LoVo (cell line): Measurements from ENCODE around the gene FAM217A.

Experiments used
- DNase-seq: peaks from one replicate; pipeline ENCODE4 v3.0.0-alpha.2; 2016; ENCODE audit warnings: low spot score

Gene FAM217A

GRCh38 chr6:4084444-4085331 is 5.8 kb upstream of the FAM217A start:
- DNase-seq = no peak

GRCh38 chr6:4074478-4075235 is 4.3 kb downstream of the FAM217A start:
- DNase-seq = no peak

DNA sequence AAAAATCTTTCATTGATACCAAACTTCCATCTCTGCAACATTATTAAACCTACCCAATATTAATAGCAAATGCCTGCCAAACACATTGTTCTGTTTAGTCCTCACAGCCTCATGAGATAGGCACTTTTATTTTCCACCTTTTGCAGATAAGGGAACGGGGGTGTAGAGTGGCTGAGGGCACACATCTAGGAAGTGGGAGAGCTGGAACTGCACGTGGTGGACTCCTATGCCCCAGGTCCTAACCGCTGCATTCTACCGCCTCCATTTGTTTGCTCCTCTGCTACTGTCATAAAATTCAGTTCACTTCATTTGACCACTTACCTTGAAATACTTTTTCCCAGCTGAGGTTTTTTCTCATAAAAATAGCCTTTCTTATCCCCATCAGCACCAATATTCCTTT is 7.6 kb downstream of the FAM217A start:
- no peak for DNase-seq

GRCh38 chr6:4069199-4069598 is 9.7 kb downstream of the FAM217A start:
- DNase-seq = no peak

DNA sequence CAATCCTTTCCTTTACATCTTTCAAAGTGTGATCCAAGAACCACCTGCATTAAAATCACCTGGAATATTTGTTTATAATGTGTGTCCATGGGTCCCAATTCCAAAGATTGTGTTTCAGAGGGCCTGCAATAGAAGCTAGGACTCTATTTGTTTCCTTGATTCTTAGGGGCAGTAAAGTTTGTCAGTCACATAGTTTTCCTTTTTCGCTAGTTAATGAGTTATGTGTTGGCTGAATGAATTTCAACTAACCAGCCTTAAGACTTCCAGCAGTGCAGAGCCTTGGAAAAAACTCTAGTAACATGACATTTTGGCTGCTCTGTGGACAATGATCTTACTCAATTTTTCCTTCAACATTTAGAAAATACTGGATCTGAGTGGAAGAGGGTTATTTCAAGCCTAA is 11.3 kb downstream of the FAM217A start:
- DNase-seq = no peak

DNA sequence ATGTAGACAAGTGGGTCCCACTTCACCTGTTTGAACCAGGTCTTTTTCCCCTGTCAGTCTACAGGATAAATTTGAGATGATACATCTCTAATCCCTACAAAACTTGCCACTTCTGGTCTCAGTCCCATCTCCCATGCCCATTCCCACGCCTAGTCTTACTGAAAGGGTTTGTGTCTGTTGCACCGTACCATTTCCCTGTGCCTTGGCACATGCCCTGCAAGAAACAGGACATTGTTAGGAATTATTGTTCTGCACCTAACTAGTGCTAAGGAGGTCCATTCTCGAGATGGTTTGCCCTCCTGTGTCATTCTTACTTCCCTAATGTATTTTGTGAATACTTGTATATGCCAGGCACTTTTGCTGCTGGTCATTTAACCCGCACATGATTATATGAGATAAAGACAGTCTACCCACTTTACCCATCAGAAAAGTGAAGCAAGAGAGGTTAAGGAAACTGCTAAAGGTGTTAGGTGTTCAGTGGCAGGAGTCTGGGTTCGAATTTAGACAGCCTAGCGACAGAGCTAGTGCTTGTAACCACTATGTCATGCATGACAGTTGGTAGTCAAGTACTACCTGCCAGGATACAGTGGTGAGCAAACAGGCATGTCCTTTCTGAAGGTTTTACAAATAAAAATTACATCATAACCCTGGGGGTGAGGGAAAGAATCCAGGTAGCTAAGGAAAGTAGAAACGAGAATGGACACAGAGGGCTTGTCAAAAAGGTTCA is 12.7 kb downstream of the FAM217A start:
- DNase-seq = no peak

DNA sequence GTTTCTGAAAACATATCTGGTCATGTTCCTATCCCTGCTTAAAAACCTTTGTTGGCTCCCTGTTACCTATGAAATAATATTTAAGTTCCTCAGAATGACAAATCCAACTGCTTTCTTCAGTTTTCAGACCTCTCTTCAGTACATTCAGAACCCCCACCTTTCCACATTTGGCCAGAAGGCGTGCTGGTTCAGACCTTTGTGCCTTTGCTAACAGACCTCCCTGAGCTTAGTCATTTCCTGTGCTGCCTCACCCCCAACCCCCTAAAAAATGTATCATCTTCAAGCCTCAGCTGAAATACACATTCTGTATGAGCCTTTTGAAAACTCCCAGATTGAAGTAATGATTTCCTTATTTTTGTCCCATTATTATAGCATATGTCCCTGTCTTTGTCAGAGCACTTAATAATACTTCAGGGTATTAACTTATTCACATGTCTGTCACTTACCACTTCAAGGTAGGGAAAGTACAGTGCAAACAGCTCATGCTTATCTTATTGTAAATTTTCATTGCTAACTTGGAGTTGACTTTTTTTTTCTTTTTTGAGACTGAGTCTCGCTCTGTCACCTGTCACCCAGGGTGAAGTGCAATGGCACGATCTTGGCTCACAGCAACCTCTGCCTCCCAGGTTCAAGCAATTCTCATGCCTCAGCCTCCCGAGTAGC is 19.7 kb downstream of the FAM217A start:
- no peak for DNase-seq

GRCh38 chr6:4057036-4057435 is 21.9 kb downstream of the FAM217A start:
- DNase-seq = no peak

DNA sequence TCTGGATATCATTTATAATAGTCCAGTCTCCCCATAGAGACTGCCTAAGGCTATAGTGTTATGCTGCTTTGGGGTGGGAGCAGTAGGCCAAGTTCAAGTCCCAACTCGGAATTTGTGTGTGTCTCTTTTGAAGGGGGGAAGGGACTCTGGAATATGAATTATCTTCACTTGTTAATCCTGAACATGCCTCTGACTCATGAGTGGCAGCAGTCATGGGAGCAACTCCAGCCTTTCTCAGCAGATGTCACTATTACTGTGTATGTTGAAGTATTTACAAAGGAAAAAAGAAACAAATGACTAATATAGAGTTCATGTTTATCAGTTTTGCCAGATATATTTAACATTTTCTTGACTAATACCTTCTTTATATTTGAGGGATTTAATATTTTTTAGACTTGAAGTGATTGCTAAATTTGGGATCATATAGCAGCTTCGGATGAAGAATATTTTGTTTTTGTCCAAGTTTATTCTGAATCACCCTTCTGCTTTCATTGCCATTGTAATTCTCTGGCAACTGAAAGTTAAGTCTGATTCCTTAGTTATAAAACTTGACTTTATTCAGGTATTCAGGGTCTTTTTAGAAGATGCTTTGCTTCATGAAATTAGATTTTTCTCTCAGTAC is 23.4 kb downstream of the FAM217A start:
- DNase-seq = no peak

DNA sequence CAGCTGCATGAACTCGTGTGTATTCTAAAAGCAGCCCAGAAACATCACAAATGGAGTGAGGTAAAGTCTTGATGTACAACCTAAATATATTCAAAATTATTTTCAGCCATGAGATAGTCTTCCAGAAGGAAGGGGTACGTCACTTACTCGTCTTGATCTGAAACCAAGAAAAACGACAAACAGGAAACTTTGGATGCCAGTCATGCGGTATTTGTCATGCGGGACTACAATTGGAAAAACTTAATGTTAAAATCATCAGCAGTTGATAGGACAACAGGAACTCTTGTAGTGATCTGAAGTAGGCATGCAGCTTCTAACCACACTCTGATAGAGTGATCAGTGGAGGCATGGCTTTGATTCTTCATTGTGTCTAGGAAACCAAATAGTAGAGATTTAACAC is 29.7 kb downstream of the FAM217A start:
- no peak for DNase-seq

- DNase-seq = no peak
These were observed 37.5 kb downstream of the FAM217A start for GRCh38 chr6:4041480-4041879.

GRCh38 chr6:4039348-4039747 is 39.6 kb downstream of the FAM217A start:
- DNase-seq = no peak

DNA sequence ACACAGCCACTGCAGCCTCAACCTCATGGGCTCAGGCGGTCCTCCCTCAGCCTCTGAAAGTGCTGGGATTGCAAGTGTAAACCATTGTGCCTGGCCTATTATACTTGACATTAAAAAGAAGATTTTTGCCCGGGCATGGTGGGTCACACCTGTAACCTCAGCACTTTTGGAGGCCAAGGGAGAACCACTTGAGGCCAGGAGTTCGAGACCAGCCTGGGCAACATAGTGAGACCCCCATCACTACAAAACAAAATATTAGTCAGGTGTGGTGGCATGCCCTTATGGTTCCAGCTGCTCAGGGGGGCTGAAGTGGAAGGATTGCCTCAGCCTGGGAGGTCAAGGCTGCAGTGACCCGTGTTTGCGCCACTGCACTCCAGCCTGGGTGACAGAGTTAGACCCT is 42.4 kb downstream of the FAM217A start:
- DNase-seq = no peak

- DNase-seq = no peak
These were observed 46.5 kb downstream of the FAM217A start for GRCh38 chr6:4032475-4032874.

GRCh38 chr6:4031442-4031841 is 47.5 kb downstream of the FAM217A start:
- DNase-seq = no peak

DNA sequence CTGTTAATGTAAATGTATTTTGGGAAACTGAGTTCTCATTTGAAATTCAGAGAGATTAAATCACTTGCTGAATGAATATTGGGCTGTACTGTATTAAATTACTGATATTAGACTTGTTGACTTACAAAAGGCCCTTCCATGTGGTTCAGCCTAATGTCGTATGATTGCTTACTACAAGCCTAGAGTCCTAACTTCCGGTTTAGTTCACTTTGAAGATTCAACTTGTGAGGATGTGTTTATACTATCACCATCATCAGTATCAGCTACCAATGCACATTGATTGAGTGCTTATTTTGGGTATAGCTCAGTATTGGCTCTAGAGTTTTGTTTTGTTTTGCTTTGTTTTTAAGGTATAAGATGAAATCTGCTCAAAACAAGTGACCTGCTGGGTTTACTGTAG is 48.3 kb downstream of the FAM217A start:
- no peak for DNase-seq

GRCh38 chr6:4029687-4030086 is 49.2 kb downstream of the FAM217A start:
- no peak for DNase-seq

DNA sequence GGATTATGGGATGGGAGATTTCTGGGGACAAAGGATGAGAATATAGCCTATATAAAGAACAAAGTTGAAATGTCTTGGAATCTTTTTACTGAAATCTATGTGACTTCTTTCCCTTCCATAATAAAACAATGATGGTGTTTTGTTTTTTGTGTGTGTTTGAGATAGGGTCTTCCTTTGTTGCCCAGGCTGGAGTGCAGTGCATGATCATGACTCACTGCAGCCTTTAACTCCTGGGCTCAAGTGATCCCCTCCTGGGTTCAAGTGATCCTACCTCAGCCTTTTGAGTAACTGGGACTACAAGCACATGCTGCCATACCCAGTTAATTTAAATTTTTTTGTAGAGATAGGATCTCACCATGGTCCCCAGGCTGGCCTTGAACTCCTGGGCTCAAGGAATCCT is 50.9 kb downstream of the FAM217A start:
- DNase-seq = no peak

GRCh38 chr6:4025681-4026080 is 53.3 kb downstream of the FAM217A start:
- no peak for DNase-seq

DNA sequence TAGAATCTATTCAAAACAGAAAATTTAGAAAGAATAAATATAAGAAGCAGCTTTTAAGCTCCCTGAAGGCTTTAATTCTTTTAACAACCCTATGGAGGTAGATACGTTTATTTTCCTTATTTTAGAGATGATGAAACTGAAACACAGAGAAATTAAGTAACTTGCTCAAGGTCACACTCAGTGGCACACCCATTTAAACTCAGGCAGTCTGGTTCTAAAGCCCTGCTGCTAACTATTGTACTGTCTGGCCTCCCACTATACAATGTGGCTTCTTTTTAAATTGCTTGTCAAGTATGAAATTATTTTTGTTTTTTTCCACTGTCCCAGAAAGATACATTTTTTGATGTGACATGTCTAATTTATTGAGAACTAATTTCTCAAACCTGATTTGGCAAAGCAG is 55.7 kb downstream of the FAM217A start:
- no peak for DNase-seq

DNA sequence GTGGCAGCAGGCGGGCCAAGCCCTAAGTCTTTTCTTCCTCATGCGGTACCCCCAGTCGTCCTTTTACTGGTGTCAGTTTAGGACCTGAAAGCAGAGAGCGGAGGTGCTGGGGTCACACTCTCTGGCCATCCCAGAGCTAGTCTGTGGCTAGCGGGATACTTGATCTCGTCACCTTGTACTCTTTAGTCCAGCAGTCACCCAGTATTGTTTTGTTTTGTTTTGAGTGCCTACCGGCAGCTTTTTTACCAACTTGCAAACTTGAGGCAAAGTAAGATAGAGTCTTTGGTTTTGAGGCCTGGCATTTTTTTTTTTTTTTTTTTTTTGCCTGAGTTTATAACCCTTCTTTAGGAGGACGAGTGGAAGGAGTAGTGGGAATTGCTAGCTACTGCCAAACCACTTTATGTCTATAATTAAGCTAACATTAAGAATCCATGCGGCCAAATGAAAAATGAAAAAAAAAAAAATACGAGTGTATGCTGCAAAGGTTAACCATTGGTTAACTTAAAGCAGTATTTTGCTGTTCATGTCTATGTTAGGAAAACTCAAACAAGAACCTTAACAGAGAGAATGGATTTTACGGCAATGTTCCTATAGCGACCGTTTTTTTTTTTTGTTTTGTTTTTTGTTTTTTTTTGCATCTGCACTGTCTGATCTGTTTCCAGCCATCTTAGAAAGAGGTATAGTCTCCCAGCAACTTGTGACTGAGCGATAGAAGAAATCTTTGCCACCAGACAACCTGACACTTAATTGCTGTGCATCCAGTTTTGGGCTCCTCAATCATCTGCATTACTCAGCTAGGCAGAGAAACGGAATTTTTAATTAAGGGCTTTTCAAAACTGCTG is 56.9 kb downstream of the FAM217A start:
- no peak for DNase-seq
